NAMALWA (cell line): Measurements from ENCODE around the gene AFDN.

ENCODE experiments used
- DNase-seq: peaks from one replicate; pipeline ENCODE4 v3.0.0-alpha.2; 2015; ENCODE audit warnings: low spot score

Gene AFDN

GRCh38 chr6:167925026-167925425 is 98.3 kb downstream of the AFDN start:
- no peak for DNase-seq

DNA sequence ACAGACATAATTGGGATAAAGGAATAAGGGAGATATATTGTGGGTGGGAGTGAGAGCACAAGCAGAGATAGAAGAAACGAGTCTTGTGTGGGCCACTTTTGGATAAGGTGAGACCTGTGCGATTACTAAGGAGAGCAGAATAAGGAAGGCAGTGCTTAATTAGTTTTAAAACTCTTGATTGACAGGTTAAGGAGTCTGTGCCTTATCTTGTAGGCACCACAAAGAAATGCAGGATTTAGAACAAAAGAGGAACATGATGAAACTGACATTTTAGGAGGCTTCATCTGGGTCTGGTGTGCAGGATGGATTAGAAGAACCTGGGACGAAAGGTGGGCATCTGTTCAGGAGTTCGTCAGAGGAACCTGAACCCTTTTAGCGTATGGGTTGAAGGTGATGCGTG is 100.5 kb downstream of the AFDN start:
- no peak for DNase-seq

DNA sequence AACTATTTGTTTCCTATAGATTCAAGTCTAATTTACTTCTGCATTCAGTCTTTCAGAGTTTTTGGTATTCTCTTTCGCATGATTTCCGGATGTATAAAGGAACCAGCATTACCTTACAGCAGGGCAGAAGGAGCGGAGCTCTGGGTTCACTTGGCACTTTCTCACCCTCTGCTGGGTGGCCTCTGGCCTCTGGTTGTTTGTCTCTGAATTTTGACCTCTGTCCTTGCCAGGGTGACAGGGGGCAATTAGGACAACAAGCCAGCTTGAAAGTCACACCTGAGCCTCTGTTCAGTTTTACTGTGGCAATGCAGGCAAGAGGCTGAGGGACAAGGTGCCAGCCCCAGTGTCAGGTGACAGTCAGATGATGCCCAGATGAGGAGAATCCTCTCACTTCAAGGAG is 101.4 kb downstream of the AFDN start:
- no peak for DNase-seq

- no peak for DNase-seq
Measured at GRCh38 chr6:167930295-167930694, 103.6 kb downstream of the AFDN start.

GRCh38 chr6:167932468-167933276 is 106.0 kb downstream of the AFDN start:
- no peak for DNase-seq

DNA sequence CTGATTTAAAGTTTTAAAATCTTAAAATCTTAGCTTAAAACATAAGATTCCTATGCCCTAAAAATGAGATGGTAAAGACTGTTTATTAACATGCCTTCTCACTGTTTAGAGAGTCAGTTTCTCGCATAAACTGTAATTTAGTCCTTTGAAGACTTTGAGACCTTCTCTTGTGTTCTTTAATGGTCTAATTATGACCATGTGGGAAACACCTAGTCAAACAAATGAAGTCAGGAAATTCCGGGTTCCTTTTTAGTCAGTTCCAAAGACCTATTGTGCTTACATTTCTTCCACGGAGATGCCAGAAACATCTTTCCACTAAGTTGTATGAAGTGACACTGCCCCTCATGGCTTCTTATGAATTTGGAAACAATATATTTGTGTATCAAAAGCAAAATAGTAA is 106.6 kb downstream of the AFDN start:
- DNase-seq, result no peak

DNA sequence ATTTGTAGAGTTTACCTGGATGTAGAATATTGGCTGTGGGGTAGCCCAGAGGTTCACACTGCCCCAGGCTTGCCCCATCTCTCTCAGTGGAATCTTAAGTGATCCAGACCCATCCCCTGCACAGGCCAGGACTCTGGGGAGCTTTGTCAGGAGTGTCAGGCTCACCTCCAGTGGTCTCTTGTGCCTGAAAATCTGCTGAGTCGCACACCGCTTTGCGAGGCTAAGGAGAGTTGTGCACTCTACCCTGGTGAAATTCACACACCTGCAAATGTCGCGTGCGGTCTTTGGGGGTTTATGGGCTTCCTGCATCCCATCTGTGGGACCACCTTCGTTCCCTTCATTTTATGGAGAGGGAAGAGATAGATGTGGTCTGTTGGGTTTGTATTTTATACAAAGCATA is 107.1 kb downstream of the AFDN start:
- DNase-seq, result no peak

- no peak for DNase-seq
Measured at GRCh38 chr6:167934426-167934864, 107.7 kb downstream of the AFDN start.

DNA sequence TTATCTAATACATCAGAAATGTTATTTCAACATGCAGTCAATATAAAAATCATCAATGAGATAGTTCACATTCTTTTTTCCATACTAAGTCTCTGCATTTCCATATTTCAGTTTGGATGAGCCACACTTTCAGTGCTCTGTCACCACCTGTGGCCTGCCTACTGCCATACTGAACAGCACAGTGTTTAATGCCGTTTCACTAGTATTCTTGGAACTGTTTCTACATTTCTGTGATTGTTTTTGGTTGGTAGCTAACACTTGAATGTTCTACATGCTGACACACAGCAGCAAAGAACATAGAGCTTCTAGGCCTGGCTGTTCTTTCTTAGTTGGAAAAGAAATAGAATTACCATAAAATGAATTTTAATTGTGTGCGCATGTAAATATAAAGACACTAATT is 109.3 kb downstream of the AFDN start:
- no peak for DNase-seq

- no peak for DNase-seq
Measured at GRCh38 chr6:167937301-167937700, 110.6 kb downstream of the AFDN start.

- no peak for DNase-seq
Measured at GRCh38 chr6:167937948-167938911, 111.5 kb downstream of the AFDN start.

- DNase-seq, result no peak
Measured at GRCh38 chr6:167941822-167942221, 115.1 kb downstream of the AFDN start.

GRCh38 chr6:167944130-167944529 is 117.4 kb downstream of the AFDN start:
- DNase-seq, result no peak

DNA sequence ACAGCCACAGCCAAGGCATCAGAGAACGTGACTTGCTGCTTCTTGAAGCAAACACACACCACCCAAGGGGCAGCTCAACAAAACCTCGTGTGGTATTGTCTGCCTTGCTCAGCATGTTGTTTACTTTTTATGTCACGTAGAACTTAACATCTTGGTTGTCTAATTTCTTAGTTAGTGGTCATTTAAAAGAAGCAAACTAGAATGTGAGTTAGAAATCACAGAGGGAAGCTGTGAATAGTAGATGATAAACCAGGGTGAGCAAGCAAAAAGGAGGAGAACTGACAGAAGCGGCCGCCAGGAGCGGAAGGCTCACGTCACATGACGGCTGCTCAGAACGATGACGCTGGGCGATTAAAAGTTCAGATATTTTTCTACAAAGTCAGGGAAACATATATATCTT is 119.3 kb downstream of the AFDN start:
- no peak for DNase-seq

- no peak for DNase-seq
Measured at GRCh38 chr6:167946604-167947003, 119.9 kb downstream of the AFDN start.

- no peak for DNase-seq
Measured at GRCh38 chr6:167947716-167948115, 121.0 kb downstream of the AFDN start.

DNA sequence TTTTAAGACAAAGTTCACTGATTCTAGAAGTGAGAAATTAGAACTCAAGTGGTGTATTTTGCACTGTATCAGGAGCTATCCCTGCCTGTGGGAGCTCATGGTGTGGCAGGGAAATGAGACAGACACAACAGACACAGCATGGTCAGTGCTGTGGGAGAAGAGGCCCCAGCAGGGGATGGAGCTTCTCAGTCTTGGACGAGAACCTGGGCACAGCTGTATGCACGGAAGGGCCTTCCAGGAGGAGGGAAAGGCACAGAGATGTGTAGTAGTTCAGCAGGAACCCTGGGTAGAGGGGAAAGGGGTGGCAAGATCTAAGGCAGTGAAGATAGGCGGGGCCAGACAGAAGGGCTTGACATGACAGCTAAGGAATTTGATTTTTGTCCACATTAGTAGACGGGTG is 122.0 kb downstream of the AFDN start:
- DNase-seq, result no peak

- DNase-seq, result no peak
Measured at GRCh38 chr6:167949121-167949684, 122.5 kb downstream of the AFDN start.

GRCh38 chr6:167951781-167952511 is 125.2 kb downstream of the AFDN start:
- no peak for DNase-seq

DNA sequence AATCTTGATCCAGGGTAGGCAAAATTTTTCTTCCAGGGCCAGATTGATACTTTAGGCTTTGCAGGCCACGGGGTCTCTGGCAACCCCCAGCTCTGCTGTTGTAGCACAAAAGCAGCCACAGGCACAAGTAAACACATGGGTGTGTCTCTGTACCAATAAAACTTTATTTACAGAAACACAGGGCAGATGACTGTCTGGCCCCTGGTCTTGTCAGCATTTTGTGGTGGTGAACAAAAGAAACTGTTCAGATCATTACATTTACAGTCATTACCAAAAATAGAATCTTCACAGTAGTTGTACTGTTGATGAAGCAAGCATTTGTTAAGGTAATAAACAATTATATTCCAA is 125.8 kb downstream of the AFDN start:
- no peak for DNase-seq

DNA sequence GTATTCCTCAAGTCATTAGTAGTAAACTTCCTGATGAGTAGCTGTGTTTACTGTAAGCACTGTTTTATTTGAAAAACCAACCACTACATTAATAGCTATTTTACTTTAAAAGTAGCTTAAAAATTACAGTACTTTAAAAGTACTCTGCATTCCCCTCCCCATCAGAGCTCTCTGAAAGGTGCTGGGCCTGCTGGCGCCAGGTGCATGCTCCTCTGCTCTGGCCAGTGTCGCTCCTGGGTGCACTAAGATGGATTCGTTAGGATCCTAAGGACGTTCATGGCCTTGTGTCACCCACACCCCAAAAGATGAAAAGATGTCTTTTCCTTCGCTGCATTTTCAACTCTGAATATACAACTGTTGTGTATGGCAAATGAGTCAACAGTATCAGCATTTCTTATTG is 126.8 kb downstream of the AFDN start:
- no peak for DNase-seq

- DNase-seq, result no peak
Measured at GRCh38 chr6:167954151-167954550, 127.4 kb downstream of the AFDN start.
